SK-N-MC (cell line): ENCODE data around the gene JOSD2.

Source experiments
- DNase-seq: peaks from one replicate; pipeline ENCODE4 v3.0.0-alpha.2; 2011; ENCODE audit warnings: low read depth, low spot score
- H3K27ac ChIP-seq: fragments of 200-600 bp; sonication (generic); 2 replicates; pipeline ENCODE4 v1.5.1; 2016; ENCODE audit warnings: mixed run types
- H3K36me3 ChIP-seq: fragments of 200-600 bp; sonication (generic); 2 replicates; pipeline ENCODE4 v1.6.1; 2017; ENCODE audit warnings: antibody characterized with exemption, low read length, mixed read lengths; ENCODE audit not compliant: insufficient read depth
- H3K4me3 ChIP-seq: fragments of 200-600 bp; sonication (generic); 2 replicates; pipeline ENCODE4 v1.5.1; 2016
- H3K9ac ChIP-seq: fragments of 200-600 bp; sonication (generic); 2 replicates; pipeline ENCODE4 v1.8.0; 2017; ENCODE audit warnings: mixed run types, mixed read lengths; ENCODE audit not compliant: insufficient read length
- H3K9me3 ChIP-seq: fragments of 200-600 bp; sonication (generic); 2 replicates; pipeline ENCODE4 v1.6.1; 2017; ENCODE audit warnings: low read depth, mild to moderate bottlenecking, antibody characterized with exemption, low read length, moderate library complexity, mixed read lengths
- EZH2 ChIP-seq: fragments of 200-600 bp; sonication (generic); IDR thresholded peaks from one replicate; pipeline ENCODE4 v1.6.1; 2017; ENCODE audit warnings: antibody characterized with exemption
- FOXP2 ChIP-seq: optimal IDR thresholded peaks from 2 replicates; pipeline ENCODE3; 2011; ENCODE audit warnings: mild to moderate bottlenecking, moderate library complexity; ENCODE audit not compliant: insufficient read depth; ENCODE audit errors: extremely low read length, control extremely low read depth
- POLR2AphosphoS5 ChIP-seq: IDR thresholded peaks from 2 replicates; pipeline ENCODE4 v1.6.1; 2012; ENCODE audit warnings: mild to moderate bottlenecking, low read depth, low read length, borderline replicate concordance

Gene JOSD2

GRCh38 chr19:50468818-50469217 lies 42.2 kb downstream of the JOSD2 start:
- H3K36me3 ChIP-seq: no peaks in the 10 kb centered on the region
- no peak overlapping the region for H3K27ac ChIP-seq
- no peak overlapping the region for H3K9ac ChIP-seq
- TF ChIP-seq POLR2AphosphoS5 (no peak), EZH2 (no peak), FOXP2 (no peak)
- DNase-seq: no peak
- H3K9me3 ChIP-seq: no peaks in the 10 kb centered on the region
- no peak overlapping the region for H3K4me3 ChIP-seq

GRCh38 chr19:50467566-50467965 lies 43.4 kb downstream of the JOSD2 start:
- no peak overlapping the region for H3K4me3 ChIP-seq
- no peak for DNase-seq
- H3K36me3 ChIP-seq: no peaks in the 10 kb centered on the region
- H3K9me3 ChIP-seq: no peaks in the 10 kb centered on the region
- no peak overlapping the region for H3K27ac ChIP-seq
- TF ChIP-seq FOXP2 (no peak), POLR2AphosphoS5 (no peak), EZH2 (no peak)
- no peak overlapping the region for H3K9ac ChIP-seq

GRCh38 chr19:50466706-50467039 lies 44.3 kb downstream of the JOSD2 start:
- no peak overlapping the region for H3K4me3 ChIP-seq
- no peak overlapping the region for H3K27ac ChIP-seq
- H3K36me3 ChIP-seq: no peaks in the 10 kb centered on the region
- H3K9ac ChIP-seq: no peak overlapping the region
- TF ChIP-seq FOXP2: no peak
- no peak for TF ChIP-seq EZH2
- TF ChIP-seq POLR2AphosphoS5: no peak
- DNase-seq: no peak
- H3K9me3 ChIP-seq: no peaks in the 10 kb centered on the region

GRCh38 chr19:50465986-50466705 lies 44.8 kb downstream of the JOSD2 start:
- TF ChIP-seq FOXP2 (no peak), POLR2AphosphoS5 (no peak), EZH2 (no peak)
- Histone ChIP-seq H3K9ac (no peak overlapping the region), H3K4me3 (no peak overlapping the region), H3K27ac (no peak overlapping the region), H3K36me3 (no peaks in the 10 kb centered on the region), H3K9me3 (no peaks in the 10 kb centered on the region)
- DNase-seq: no peak

- no peak for DNase-seq
- H3K36me3 ChIP-seq: no peaks in the 10 kb centered on the region
- no peak overlapping the region for H3K27ac ChIP-seq
- H3K9ac ChIP-seq: no peak overlapping the region
- TF ChIP-seq POLR2AphosphoS5 (no peak), FOXP2 (no peak)
- H3K9me3 ChIP-seq: no peaks in the 10 kb centered on the region
- H3K4me3 ChIP-seq: no peak overlapping the region
Observed at GRCh38 chr19:50465000-50465399, 46.0 kb downstream of the JOSD2 start.

GRCh38 chr19:50464348-50464747 lies 46.6 kb downstream of the JOSD2 start:
- no peak overlapping the region for H3K4me3 ChIP-seq
- no peak overlapping the region for H3K27ac ChIP-seq
- no peaks in the 10 kb centered on the region for H3K36me3 ChIP-seq
- no peak overlapping the region for H3K9ac ChIP-seq
- H3K9me3 ChIP-seq: no peaks in the 10 kb centered on the region
- TF ChIP-seq EZH2 (no peak), FOXP2 (no peak), POLR2AphosphoS5 (no peak)
- DNase-seq: no peak

GRCh38 chr19:50462970-50463369 lies 48.0 kb downstream of the JOSD2 start:
- DNase-seq: no peak
- no peaks in the 10 kb centered on the region for H3K9me3 ChIP-seq
- no peaks in the 10 kb centered on the region for H3K36me3 ChIP-seq
- no peak overlapping the region for H3K4me3 ChIP-seq
- H3K9ac ChIP-seq: no peak overlapping the region
- TF ChIP-seq POLR2AphosphoS5 (no peak), EZH2 (no peak), FOXP2 (no peak)
- H3K27ac ChIP-seq: no peak overlapping the region

GRCh38 chr19:50461066-50461875 lies 49.7 kb downstream of the JOSD2 start:
- H3K27ac ChIP-seq: no peak overlapping the region
- no peak overlapping the region for H3K9ac ChIP-seq
- DNase-seq: no peak

More at GRCh38 chr19:50461066-50461875, 49.7 kb downstream of the JOSD2 start:
- H3K4me3 ChIP-seq: no peak overlapping the region
- TF ChIP-seq EZH2: no peak
- no peak for TF ChIP-seq FOXP2
- no peak for TF ChIP-seq POLR2AphosphoS5
- H3K9me3 ChIP-seq: no peaks in the 10 kb centered on the region
- H3K36me3 ChIP-seq: no peaks in the 10 kb centered on the region
